GM19238 (cell line): Measurements from ENCODE around the gene HOXA3.

Source experiments
- DNase-seq: peaks from one replicate; pipeline ENCODE4 v3.0.0; 2011; ENCODE audit warnings: low spot score; ENCODE audit not compliant: insufficient read length

Gene HOXA3

GRCh38 chr7:27151931-27152815, at the start of gene HOXA3:
Gene HOXA3 (minus strand): TSS chr7:27152583. CDS start chr7:27110640, 41,943 bp downstream.
- DNase-seq, result no peak

- DNase-seq, result no peak
These were observed 49.2 kb upstream of the HOXA3 start for GRCh38 chr7:27201580-27202017.

- DNase-seq, result no peak
These were observed 48.6 kb upstream of the HOXA3 start for GRCh38 chr7:27200761-27201579.

DNA sequence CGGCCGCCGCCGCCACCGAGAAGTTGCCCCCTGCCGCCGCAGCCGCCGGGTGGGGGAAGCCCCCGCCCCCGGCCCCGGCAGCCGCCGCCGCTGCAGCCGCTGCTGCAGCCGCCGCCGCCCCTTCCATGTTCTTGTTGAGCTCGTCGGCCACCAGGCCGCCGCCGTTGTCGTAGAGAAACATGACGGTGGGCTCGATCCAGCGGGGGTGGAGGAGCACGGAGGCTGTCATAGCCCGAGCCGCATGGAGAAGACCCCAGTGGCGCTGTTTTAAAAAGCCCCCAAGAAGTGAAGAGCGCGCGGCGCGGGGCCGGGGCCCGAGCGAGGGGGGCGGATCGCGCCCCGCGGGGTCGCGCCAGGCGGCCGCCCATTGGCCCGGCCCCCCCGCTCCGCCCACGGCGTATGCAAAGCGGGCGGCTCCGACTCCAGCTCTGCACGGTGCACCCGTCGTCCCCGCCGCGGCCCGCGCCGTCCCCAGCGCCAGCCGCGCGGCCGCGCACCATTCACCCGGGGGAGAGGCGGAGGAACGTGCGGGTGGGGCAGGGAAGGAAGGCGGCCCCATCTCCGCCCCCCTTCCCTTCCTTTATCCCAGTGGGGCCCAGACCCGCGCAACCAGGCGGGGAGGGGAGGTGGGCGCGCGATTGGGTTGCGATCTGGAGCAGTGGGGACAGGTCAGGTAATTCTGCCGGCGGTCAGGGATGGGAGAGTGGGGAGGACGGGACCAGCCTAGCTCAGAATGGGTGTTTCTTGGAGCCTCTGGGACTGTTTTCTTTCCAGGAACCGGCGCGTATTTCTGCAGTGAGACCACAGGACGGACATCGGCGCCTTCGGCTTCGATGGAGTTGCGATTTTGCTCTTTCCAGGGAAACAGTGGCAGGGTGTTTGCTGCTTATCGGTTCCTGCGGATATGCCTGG, 47.7 kb upstream of the HOXA3 start, which contains the start of gene HOXA13:
Gene HOXA13, minus strand, starts transcription at position 243 of the 912 bp plus-strand sequence. Its CDS starts 14 bp downstream, at position 229.
- no peak for DNase-seq

GRCh38 chr7:27198871-27199801, 46.8 kb upstream of the HOXA3 start:
- no peak for DNase-seq

- DNase-seq, result no peak
These were observed 45.9 kb upstream of the HOXA3 start for GRCh38 chr7:27198138-27198841.

DNA sequence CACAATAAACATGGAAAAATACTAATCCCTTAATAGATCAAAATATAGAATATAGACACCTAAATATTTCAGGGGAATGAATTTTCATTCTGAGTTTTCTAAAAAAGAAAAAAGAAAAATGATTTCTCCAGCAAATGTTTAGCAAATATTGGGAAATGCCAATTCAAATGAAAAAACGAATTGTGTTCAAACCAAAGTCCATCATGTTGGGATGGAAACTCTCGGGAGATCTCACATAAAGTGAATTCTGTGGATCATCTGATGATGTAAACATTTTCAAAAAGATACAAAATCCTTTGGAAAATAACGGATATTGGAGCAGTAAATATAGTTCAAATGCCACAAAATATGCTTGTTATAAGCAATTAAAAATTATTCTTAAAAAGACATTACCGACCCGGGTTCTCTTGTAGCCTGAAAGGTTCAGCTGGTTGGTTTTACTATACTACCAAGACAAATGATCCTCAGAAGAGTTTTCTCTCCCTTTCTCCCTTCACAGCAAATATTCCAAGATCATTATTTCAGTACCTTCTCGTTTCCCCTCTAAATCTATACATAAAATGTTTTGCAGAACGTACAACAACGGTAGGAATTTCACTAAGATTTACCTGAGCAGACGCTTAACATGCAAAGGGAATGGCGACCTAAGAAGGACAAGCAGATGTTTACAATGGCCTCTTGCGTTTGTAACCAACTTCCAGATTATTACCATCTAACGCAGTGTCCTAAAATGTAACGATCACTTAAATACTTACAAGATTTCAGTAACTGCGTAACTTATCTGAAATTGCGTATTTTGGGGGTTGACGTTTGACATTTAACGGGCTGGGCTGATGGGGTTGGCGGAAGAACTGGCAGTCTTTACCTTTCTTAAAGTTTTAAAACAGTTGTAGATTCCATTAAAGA, 45.0 kb upstream of the HOXA3 start:
- no peak for DNase-seq

- no peak for DNase-seq
These were observed 43.9 kb upstream of the HOXA3 start for GRCh38 chr7:27196287-27196767.

GRCh38 chr7:27194686-27195379, 42.5 kb upstream of the HOXA3 start:
- DNase-seq, result no peak

GRCh38 chr7:27194002-27194352, 41.6 kb upstream of the HOXA3 start:
- no peak for DNase-seq

- DNase-seq, result no peak
These were observed 41.1 kb upstream of the HOXA3 start for GRCh38 chr7:27193335-27194001.

DNA sequence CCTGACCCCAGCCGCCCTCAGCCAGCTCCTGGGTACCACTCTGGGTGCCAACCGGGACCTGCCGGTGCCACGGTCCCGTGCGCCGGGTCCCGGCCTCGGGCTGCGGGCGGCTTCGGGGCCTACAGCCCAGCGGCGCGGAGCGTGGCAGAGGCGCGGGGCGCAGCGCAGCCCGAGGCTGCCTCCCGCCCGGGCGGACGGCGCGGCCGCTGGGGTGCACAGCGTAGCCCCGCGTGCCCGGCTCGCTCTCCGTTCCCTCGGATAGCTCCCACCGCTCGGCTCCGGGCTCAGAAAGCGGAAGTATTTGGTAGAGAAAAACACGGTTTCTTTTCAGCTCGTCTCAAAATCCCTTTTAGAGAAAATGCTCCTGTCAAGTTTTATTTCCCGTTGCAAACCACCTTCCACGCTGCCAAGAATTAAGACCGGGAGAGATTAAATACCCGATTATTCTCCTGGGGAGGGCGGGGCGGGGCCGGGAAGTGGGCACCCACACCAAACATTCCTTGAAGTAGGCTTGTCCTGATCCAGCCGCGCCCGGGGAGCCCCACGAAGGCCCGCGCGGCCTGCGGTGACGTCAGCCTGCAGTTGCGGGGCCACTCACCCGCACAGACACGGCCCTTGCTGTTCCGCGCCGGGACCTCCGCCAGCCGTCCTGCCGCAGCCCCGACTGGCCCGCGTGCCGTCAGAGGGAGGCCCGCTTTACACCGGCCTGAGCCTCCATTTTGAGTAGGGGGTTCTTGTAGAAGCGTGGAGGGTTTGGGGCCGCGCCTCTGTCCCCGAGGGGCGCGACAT, 40.4 kb upstream of the HOXA3 start:
- no peak for DNase-seq

DNA sequence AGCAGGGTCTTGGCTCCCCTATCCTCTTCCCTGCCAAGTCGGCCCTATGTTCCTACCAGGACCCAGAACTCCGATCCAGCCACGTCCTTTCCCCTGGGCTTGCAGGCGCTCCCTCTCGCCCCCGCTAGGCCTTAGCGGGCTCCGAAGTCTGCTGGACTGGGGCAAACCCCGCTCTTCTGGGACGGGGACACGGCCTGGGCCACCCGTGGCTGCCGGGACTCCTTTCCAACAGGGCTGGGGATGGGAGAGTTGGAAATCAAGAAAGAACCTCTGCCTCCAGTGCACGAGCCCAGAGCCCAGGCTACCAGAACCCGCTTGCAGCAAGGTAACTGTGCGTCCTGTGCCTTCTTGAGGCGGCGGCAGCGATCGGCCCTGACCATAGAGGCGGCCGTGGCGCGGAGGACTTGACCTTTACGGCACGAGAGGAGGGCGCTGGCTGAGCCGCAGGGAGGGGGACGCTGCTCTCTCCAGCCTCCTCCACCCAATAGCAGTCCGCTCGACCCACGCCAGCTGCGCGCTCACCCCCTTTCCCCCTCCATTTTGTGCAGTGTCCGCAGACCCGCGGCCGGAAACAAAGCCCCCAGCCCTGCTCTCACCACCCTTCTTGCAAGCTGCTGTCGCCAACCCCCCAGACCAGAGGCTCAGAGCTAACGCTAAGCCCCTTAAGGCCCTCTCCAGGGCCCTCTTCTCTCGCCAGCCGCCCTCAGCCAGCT, 39.6 kb upstream of the HOXA3 start:
- DNase-seq, result no peak

DNA sequence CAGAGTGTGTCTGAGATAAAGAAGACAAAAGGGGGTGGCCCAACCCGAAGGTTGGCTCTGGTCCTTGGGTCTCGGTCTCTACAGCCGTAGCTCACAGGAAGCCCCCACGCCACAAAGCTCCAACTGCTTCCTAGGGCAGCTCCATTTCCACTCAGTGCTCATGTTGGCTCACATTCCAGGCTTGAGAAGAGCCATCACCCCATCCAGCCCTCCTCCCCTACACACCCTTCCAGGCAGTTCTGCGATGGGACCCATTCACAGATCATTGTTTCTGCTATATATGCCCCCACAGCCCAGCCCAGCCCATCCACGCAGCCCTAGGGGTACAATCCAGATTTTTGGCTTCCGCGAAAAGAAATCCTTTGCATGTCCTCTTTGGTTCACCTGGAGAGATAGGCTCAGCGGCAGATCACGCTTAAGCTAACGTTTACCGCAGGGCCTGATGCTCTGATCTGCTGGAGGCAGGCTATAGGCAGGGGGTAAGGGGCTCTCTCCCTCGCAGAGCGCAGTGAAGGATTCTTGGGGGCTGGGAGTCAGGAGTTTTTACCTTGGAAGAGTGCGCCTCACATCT, 38.9 kb upstream of the HOXA3 start:
- no peak for DNase-seq

DNA sequence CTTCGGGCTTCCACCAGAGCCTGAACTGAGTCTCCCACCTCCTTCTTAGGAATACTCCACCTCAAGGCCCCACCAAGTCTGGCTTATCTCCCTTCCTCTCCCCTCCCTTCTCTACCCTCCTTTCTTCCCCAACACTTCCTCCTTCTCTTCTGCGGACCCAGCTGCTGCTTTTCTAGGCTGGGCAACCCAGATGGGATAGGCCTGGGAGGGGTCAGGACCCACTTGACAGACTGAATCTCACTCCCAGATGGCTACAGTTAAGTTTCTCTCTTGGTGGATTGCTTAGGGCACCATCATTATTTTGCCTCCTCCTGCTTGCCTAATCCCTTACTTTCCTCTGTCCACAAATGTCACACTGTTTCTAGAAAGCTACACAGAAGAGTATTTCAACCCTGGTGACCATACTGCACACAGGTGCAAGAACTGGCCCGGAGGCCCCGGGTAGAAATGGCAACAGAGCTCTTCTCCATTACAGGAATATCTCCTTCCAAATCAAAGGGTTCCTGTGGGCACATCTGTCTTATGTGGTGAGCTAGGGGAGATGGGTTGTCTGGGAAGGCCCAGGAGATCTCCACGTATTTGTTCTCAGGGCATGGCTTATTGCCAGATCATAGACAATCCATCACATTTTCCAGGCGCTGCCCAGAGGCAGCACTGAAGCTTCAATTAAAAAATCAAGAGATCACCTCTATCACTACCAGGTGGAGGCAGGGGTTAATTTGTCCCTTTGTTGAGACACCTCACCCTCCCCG, 37.8 kb upstream of the HOXA3 start:
- no peak for DNase-seq
